HG03558 (cell line): ENCODE data around the gene TREML4.

Experiments used
- ATAC-seq: cut with Tn5 transposase; IDR thresholded peaks from one replicate; pipeline ENCODE4 v1.9.1; 2021; ENCODE audit warnings: moderate number of reproducible peaks; ENCODE audit not compliant: unreplicated experiment; ENCODE audit errors: extremely low read depth

The TREML4 gene

DNA sequence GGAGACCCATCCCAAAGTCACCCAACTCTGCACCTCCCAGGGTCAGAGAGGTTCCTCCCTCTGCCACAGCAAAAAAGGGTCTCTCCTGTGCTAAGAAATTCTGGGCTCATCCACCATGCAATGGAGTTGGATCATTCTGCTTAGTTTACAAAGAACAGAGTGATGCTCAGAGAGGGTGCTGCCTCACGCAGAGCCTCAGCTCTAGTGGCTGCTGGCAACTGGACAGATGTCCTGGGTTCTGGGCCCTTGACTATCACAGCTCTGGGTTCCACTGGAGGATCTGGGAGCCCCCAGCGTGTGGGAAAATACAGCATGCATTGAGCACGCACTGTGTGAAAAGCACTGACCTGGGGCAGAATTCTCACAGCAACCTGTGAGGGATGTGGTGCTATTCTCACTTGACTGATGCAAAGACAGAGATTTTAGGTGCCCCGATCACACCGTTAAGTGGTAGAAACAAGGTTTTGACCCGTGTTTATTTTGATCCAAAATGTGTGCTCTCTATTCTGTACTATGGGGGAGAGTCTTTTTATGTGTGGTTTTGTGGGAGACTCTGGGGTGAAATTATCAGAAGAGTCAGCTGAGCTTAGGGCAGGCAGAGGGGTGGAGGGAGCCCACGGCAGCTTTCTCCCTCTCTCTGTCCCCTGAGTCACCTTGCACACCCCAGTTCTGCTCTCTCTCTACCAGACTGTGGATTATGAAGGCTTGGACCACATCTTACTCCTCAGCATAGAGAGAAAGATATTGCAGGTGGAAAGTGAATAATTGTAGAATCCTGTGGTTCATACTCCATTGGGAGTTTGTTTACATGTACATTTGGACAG lies 19.9 kb downstream of the TREML4 start:
- ATAC-seq, result no peak

DNA sequence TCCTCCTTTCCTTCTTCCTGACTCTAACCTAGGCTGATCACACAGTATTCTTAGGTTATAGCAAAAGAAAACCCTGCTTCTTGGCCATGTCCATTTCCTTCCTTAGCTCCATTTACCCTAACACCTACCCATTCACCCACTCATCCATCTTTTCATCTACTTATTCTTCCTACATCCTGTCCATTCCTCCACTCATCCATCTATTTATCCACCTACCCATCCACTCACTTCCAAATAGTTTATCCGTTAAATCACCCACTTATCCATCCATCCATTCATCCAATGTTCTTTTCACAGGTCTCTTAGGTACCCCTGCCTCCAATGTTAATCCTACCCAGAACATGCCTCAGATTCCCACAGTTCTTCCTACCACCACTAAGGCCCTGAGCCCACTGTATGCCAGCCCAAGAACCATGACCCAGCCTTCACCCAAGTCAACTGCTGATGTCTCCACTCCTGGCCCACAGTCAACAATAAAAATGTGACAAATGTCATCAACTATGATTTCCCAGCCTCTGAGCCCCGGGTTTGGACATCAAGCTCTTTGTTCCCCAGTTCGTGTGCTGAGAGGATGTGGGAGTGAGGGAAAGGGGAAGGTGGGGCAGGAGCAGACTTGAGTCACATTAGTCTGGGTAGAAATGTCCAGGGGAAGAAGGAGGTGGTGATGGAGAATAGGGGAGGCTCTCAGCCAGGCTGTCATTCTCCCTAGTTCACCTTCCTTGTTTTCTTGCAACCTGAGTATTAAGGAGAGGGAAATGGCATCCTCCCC lies 24.4 kb downstream of the TREML4 start:
- ATAC-seq, result no peak

DNA sequence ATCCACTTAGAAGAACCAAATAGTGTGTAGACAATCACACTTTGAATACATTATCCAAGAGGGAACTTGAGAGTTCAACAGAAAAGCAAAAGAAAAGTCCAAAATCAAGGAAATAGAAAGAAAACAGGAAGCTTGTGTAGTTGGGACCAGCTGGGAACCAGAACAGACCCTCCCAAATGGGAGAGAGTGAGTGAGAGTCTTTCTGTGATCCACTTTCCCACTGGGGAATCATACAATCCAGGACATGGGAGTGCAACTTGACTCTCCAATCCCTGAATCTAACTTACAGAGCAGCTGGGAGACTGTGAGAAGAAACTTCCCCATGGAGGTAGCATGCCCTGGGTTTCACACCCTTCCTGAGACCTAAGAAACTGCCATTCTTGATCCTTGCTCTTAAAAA lies 27.0 kb downstream of the TREML4 start:
- ATAC-seq, result no peak

DNA sequence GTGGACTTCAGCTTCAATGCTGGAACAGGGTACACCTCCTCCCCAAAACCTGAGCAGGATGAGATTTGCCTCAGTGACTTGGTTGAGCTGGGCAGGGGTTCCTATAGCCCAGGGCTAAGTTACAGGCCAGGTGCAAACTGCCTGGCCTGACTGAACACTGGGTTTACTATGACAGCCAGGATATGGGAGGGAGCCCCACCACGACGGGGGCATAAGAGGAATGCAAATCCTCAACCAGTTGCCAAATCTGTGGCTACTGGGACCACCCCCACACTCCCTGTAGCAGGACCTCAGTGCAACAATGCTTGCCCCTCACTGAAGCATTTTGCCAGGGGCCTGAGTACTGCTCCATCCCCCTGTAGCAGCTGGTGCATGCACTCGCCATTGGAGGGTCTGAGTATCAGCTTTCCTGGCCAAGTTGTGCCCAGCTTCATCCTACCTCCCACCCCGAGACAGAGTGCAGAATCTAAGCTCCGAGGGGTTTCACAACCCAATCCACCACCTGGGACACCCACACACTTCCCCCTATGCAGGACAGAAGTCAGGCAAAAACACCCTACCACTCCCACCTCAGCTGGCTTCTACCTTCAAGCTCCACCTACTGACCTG lies 27.6 kb downstream of the TREML4 start:
- ATAC-seq, result no peak

DNA sequence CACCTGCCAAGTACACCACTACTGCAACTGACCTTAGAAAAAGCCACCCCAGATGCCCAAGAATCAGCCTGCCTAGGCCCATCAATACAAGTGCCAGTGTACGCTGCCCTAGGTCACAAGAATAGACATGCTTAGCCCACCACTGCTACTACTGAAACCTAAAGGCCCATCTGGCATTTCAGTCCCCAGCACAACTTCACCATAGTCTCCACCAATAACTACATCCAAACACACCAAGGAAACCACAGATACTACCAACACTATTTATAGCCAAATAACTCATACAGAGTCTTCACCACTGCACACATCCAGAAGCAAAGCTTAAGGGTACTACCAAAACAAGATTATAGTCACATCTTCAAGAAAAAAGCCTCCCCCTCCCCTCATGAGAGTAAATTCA lies 28.2 kb downstream of the TREML4 start:
- peak; percentile 89 for ATAC-seq

DNA sequence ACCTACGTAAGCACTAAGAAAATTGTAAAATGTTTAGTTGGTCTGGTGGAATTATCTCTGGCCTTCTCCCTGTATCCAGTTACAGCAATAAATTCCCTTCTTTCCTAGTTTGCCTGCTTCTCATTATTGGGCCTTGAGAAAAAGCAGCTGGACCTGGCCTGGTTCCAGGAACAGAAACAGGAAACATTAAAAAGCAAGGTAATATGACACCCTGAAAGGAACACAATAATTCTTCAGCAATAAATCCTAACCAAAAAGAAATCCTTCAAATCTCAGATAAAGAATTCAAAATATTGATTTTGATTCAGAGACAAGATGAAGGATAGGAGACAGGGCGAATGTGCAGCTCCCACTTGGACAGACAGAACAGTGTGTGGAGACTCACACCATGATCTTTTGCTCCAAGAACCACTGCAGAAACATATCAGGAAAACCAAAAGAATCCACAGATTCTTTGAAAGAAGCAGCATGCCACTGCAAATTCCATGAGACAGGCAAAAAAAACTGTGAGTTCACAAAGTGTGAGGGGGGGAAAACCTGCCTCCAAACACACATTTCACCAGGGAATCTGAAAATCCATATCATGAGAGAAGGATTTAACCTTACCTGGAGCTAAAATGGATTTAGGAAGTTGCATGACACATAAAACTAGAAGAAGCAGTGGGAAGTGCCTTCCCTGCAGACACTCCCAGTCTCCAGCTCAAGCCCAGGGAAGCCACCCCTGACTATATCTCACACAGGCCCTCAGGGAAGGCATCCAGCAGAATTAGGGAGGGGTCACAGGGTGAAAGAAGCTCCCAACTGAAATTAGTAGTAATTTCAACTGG lies 29.4 kb downstream of the TREML4 start:
- no peak for ATAC-seq

DNA sequence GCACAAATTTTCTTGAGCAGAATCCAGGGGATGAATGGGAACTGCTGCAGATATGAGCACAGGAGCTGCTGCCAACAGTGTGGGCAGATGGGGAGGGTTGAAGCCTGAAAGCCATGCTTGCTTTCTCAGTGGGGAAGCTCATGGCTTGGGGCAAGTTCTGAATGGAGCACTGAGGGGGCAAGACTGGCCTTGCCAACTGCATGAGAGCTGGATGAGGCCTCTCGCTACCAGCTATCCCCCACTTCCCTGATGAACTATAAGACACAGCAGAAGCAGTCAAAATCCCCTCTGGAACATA lies 30.0 kb downstream of the TREML4 start:
- ATAC-seq, result no peak

DNA sequence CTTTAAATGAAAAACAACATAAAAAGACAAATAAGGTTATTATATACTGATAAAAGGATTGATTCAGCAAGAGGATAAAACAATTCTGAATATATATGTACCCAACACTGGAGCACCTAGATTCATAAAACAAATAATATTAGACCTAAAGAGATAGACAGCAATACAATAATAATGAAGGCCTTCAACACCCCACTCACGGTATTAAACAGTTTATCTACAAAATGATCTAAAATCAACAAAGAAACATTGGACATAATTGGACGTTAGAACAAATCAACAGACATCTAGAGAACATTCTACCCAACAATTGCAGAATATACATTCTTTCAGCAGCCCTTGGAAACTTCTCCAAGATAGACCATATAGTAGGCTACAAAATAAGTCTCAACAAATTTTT lies 34.3 kb downstream of the TREML4 start:
- ATAC-seq, result no peak

DNA sequence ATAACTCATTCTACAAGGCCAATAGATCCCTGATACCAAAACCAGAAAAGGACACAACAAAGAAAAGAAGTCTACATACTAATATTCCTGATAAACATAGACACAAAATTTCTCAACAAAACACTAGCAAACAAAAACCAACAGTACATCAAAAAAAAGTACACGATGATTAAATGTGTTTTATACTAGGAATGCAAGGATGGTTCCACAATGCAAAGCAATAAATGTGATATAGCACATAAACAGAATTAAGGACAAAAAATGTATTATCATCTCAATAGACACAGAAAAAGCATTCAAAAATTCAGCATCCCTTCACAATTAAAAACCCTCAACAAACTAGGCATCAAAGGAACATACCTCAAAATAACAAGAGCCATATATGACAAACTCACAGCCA lies 35.1 kb downstream of the TREML4 start:
- no peak for ATAC-seq

DNA sequence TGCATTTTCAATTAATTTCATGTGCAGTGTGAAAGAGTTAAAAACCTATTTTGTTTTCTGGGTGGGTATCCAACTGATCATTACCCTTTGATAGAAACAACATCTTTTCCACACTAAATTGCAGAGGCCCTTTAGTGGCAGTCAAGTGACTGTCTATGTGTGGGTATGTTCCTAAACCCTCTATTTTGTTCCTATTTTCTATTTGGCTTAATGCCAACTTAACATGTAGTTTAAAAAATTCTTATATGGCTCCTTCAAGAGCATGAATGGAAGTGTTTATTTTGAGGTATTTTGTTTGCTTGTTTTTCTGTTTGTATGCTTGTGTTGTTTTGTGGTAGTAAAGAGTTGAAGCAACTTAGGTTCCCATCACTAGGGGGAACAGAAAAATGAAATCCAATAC lies 38.4 kb downstream of the TREML4 start:
- ATAC-seq, result no peak

DNA sequence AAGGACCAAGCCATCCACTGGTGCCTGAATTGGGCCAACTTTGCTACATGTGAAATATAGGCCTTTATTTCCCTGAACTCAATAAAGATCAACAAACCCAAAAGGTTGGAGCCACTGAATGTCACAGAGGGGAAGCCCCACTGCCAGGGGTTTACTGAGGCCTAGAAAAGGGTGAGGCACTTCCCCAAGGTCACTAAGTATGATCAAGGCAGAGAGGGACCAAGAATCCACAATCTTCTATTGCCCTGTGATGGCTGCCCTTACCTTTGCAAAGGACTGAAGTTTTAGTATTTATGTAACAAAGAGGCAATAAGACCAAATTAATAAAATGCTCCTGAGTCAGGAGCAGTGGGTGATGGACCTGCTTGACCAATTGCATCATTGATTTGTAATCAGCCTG lies 40.3 kb downstream of the TREML4 start:
- no peak for ATAC-seq

DNA sequence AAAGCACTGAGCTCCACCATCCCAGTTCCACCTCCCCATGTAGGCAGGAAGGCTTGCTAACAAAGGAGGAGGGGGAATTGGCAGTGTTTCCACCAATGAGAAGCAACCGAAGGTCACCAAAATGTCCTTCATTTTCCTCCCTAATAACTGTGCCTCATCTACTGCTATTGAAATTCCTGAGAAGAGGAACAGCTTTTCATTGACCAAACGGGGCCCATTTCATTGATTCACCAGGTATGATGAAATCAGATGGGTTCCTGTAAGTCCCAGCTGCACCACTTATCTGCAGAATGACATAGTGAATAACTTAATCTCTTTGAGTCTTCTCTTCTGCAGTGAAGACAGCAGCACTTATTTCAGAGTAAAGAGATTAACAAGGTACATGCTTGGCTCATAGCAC lies 41.0 kb downstream of the TREML4 start:
- ATAC-seq, result no peak

DNA sequence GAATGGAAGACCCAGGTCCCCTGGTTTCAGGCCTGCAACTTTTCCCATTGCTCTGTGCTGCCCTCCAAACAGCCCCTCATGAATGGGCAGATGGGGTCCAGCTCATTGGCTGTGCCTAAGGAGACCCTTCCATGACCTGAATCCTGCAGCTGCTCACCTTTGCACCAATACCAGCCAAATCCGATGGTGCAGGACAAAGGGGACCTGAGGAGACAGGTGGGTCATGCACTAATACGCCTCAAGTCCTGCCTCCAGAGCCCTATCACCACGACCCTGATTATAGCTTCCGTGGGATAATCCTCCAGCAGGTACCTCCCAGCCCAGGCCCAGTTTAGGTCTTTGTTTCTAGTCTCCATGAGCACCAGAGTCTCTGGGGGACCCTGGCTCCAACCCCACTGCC lies 41.6 kb downstream of the TREML4 start:
- ATAC-seq, result no peak

DNA sequence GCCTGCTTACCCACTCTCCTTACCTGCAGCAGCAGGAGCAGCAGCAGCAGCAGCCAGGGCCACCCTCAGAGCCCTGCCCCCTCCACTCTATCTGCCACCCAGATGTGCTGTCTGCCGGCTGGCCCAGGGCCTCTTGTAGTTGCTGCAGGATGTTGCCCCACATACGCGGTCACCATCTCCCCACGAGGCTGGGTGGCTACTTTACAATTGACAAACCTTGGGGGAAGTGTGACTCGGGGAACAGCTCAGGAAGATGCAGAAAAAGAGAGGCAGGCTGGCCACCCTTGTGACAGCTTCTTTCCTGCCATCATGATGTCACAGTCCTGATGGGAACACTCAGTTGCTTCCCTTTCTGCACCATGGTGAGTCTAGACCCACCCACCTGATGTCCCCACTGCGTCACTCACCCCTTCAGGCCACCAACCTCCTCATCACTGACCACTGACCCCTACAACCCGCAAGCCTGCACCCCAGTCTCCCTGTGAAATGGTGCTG lies 43.8 kb downstream of the TREML4 start:
- ATAC-seq, result no peak

DNA sequence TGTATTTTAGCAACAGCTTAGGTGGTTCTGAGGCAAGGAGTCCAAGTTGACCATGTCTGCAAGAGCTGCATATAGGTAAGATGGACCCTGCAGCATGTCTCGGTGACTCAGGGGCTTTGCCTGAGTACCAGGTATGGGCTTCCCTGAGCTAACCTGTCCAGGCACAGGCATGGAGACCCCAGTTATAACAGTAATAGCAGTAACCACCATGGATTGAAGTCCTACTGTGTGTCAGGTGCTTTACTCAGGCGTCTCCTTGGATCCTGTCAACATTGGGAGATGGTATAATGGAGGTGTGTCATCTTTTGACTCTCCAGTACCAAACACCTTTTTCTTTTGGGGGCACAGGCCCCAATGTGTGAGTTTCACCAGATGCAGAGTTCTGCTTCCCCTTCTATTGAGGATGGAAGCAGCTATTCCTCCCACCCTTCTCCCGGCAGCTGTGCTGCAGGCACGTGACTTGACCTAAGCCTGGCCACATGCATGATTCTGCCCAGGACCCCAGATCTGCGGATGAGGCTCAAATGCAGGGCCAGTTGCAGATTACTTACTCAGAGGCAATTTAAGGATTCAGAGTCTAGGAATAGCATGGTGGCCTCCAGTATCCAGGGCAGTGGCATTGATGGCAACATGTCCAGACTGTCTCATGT lies 44.6 kb downstream of the TREML4 start:
- ATAC-seq, result no peak

DNA sequence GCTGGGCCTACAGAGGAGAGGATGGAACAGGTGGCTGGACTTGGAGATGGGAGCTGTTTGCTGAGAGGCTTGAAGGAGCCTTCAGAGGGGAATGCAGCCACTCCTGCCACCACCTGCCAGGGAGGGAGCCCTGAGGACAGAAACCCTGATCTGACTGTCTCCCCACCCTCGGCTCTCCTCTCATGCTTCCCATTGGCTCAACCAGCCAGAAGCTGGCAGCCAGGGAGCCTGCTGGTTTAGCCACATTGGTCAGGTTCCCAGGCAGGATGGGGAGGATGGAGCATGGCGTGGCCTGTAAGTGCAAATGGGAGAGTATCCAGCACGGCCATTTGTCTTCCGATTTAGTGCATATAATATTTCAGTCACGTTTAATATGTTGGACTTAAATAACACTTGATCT lies 45.6 kb downstream of the TREML4 start:
- no peak for ATAC-seq

DNA sequence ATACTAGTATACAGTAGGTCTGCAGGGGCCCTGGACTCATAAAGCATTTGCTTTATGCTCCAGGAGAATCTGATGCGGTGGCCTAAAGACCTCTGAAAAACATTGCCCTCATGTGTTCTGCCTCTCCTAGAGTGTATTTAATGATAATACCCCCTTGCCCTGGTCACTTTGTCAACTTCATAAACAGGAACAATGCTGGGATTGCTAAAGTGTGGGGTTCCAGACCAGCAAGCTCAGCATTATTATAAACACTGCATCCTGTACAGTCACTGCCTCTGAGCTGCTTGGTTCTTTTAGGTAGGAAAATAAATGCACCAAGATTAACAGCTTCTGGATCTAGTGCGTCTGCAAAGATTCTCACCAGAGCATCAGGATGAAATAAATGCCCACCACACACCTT lies 46.1 kb downstream of the TREML4 start:
- ATAC-seq, result no peak

DNA sequence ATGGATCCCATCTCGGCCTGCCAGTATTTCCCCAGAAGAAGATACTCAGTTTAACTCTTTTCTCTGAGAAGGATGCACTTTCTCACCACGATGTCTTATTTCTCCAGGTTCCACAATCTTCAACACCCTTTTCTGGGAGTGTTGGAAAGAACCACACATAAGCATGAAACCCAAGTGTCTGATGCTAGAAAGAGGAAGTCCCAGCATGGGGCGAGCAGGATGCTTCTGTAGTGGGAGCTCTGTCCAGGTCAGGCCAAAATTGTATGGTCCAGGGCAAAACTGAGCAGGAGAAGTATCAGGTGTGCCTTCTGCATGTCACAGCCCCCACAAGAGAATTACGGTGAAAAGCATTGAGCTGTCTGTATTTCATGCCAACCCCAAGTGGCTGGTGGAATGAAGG lies 47.3 kb downstream of the TREML4 start:
- no peak for ATAC-seq

DNA sequence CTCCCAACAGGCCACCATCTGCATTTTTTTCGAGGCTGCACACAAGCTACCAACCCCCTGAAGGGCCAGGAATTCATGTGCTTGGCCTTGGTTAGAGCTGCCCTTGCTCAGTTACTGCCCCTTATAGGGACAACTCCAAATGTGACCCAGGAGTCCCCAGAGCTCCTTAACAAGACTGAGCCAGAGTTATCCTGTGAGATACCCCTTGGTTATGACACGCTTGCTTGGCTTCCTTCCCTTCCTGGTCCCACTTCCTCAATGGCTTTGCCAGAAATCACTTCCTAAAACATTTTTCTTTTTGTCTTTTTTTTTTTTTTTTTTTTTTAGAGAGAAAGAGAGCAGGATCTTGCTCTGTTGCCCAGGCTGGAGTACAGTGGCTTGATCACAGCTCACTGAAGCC lies 49.5 kb downstream of the TREML4 start:
- ATAC-seq, result no peak
